ENCODE results near the gene CBL. TPM values are rescaled to one million over a fixed set of nuclear protein-coding genes. Genes with fewer than 3 reads are reported as not detected.

The CBL gene
- total RNA-seq, 4 donors from 2014 or later = 12.9 to 26.6 (median 20.9) TPM

DNA sequence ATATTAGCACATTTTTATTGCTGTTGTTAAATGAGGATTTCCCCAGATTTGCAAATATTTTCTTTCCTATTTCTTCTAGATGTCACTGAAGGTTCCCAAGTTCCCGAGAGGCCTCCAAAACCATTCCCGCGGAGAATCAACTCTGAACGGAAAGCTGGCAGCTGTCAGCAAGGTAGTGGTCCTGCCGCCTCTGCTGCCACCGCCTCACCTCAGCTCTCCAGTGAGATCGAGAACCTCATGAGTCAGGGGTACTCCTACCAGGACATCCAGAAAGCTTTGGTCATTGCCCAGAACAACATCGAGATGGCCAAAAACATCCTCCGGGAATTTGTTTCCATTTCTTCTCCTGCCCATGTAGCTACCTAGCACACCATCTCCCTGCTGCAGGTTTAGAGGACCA is 93.3 kb downstream of the CBL start:
- ATAC-seq (ENCODE audit: low FRiP score) (no peak), DNase-seq (ENCODE audit: low spot score) (no peak)
- TF ChIP-seq, protein P1, sequence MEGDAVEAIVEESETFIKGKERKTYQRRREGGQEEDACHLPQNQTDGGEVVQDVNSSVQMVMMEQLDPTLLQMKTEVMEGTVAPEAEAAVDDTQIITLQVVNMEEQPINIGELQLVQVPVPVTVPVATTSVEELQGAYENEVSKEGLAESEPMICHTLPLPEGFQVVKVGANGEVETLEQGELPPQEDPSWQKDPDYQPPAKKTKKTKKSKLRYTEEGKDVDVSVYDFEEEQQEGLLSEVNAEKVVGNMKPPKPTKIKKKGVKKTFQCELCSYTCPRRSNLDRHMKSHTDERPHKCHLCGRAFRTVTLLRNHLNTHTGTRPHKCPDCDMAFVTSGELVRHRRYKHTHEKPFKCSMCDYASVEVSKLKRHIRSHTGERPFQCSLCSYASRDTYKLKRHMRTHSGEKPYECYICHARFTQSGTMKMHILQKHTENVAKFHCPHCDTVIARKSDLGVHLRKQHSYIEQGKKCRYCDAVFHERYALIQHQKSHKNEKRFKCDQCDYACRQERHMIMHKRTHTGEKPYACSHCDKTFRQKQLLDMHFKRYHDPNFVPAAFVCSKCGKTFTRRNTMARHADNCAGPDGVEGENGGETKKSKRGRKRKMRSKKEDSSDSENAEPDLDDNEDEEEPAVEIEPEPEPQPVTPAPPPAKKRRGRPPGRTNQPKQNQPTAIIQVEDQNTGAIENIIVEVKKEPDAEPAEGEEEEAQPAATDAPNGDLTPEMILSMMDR (IDR thresholded peaks at IDR 0.05) = no peak

DNA sequence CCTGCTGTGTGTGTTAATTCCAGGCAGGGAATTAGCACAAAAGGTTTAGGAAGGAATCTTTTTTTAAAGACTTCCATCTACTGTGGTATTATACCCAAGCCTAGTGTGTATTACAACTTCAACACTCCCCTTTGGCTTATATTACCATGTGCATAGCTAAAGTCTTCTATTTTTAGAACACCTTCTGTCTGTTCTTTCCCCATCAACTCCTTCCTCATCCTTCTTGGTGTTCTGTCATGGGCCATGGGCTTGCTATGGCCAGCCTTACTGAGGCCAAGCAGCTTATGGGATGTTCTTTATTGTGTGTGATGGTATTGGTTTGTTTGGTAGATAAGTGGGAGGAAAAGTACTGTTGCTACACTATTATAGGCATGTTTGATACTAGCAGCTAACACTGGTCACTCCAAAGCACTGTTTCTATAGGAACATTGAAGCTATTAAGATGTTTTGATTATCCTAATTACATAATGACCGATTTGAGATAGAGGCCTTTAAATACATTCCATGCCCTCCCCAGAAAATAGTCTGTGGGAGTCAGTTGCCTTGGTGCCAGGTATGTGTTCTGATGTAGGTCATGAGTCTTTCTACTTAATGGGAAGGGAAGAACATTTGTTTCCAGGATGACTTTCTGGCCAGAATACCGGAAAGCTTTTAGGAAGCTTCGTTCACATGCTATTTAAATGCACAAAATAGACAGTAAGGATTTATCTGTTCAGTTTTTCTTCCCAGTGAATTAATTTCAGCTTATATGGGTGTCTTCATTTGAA is 94.2 kb downstream of the CBL start:
- TF ChIP-seq, protein P1 (IDR thresholded peaks at IDR 0.05) = no peak
- DNase-seq (ENCODE audit: low spot score) = no peak
- ATAC-seq (ENCODE audit: low FRiP score) = peak; percentile 46

DNA sequence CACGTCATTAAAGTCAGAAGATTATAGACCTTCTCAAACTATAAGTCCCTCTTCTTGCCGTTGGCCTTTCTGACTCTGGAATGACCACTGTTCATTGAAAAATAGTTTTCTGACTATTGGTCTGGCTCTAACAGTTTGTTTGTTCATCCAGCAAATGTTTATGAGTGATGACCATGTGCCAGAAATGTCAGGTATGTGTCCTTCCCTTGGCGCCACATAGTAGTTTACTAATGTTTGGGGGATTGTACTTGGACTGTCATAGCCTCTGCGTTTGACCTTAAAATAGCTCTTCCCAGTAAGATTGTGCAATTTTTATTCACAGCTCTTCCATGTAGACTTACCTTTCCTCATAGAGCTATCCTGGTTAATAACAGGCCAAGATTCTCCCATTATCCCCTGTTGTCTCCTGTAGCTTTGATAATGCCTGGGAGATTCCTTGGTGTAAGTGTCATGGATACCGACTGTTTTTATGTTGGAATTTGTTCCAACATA is 97.1 kb downstream of the CBL start:
- ATAC-seq (ENCODE audit: low FRiP score) (no peak), DNase-seq (ENCODE audit: low spot score) (no peak)
- TF ChIP-seq, protein P1 (IDR thresholded peaks at IDR 0.05) = no peak

DNA sequence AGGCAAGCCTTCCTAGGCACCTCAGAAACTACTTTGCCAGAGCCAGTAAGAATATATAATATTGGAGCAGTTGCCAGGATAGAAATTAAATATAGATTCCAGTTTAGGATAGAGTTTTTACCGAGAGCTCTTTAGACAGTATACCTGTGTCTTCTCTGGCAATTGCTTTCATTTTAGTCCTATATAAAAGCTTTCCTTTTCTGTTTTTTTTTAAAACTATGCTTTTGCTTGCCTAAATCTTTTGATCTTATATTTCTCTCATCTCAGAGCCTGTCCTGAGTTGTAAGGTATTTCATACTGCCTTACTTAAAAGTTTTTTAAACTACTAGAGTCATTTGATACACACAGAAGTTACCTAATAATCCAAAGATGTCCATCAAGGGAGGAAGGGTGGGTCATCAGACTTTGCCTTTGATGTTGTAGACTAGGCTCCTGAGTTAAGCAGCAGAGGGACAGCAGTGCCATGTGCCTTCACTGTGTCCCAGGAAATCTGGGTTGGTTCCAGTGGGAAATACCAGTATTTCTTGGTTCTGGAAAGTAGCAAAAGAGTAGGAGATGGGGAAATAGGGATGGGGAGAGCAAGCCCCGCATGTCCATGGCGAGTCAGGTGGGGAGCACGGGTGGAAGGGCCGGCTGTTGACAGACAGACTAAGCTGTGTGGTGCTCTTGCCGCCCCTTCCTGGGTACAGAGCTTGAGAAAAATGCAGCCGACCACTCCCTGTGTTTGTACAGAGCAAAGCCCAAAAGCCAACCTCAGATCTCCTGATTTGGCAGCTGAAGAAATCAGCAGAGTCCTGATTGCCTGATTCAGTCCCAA is 99.6 kb downstream of the CBL start:
- TF ChIP-seq, protein P1 (IDR thresholded peaks at IDR 0.05) = no peak
- ATAC-seq (ENCODE audit: low FRiP score) (peak; percentile 17), DNase-seq (ENCODE audit: low spot score) (no peak)

DNA sequence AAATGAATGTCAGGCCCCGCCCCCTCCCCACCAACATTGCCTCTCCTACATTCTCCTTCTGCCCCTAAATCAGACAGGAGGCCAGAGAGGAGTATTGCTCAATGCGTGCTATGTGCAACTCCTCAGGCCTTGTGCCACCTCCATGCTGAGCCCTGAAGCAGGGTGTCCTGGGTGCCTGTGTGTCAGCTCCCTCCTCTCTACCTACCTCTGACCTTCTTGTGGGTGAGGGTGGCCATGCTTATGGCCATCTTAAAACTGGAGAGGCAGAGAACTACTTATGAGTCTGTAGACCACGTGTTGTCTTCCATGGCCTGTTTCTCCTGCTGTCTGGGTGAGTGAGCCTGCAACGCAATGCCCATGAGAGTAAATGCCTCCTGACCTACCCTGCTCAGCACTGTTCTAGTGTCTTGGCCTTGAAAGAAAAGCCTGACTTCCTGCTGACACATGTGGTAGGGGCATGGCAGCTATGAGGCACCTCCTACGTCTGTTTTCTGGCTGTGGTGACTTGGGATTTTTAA is 100.3 kb downstream of the CBL start:
- DNase-seq (ENCODE audit: low spot score) = no peak
- TF ChIP-seq, protein P1 (IDR thresholded peaks at IDR 0.05) = no peak
- peak; percentile 52 for ATAC-seq (ENCODE audit: low FRiP score)

DNA sequence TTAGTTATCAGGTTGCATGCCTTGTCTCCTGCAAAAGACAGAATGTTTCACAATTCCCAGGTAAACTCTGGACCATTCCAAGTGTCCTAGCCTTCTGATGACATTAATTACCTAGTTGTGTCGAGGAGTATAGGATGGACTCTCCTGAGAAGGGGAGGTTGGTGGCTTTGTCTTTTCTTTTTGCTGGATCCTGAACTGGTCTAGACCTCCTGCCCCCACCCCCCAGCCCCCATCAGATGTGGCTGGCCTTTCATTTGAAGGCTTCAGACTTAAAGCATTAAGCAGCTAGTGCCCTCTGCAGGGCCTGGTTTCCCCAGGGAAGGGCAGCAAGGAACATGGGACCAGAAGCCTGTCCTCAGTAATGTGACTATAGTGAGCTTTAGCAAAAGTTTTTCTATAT is 101.1 kb downstream of the CBL start:
- DNase-seq (ENCODE audit: low spot score) (no peak), ATAC-seq (ENCODE audit: low FRiP score) (no peak)
- TF ChIP-seq, protein P1 (IDR thresholded peaks at IDR 0.05) = no peak

All from omental fat pad (tissue), 4 donors.